Smooth muscle cell (in vitro differentiated cells): ENCODE data around the gene HERC3. TPM values are rescaled to one million over a fixed set of nuclear protein-coding genes. Genes with fewer than 3 reads are reported as not detected.

Experiments used
- DNase-seq: peaks from one replicate; lab custom pipeline; 2025; ENCODE audit not compliant: unreplicated experiment; lab: John Stamatoyannopoulos, UW
- H2AFZ ChIP-seq: fragments of 200-600 bp; sonication (generic); 2 replicates; pipeline ENCODE4 v1.6.0; 2016; ENCODE audit warnings: antibody characterized with exemption, low read depth, mild to moderate bottlenecking
- H3F3A ChIP-seq: fragments of 200-600 bp; sonication (generic); 2 replicates; pipeline ENCODE4 v1.6.0; 2017; ENCODE audit warnings: antibody characterized with exemption, low read depth
- H3K27ac ChIP-seq: fragments of 200-600 bp; sonication (generic); 2 replicates; pipeline ENCODE4 v1.5.1; 2016; ENCODE audit warnings: low read depth, mild to moderate bottlenecking
- H3K27me3 ChIP-seq: fragments of 200-600 bp; sonication (generic); 2 replicates; pipeline ENCODE4 v1.6.1; 2016; ENCODE audit warnings: low read depth, mild to moderate bottlenecking
- H3K36me3 ChIP-seq: fragments of 200-600 bp; sonication (generic); 2 replicates; pipeline ENCODE4 v1.5.1; 2016; ENCODE audit warnings: low read depth
- H3K4me1 ChIP-seq: fragments of 200-600 bp; sonication (generic); 2 replicates; pipeline ENCODE4 v1.5.1; 2016; ENCODE audit warnings: low read depth
- H3K4me2 ChIP-seq: fragments of 200-600 bp; sonication (generic); 2 replicates; pipeline ENCODE4 v1.6.0; 2016; ENCODE audit warnings: mild to moderate bottlenecking
- H3K4me3 ChIP-seq: fragments of 200-600 bp; sonication (generic); 2 replicates; pipeline ENCODE4 v1.5.1; 2016; ENCODE audit warnings: mild to moderate bottlenecking
- H3K79me2 ChIP-seq: fragments of 200-600 bp; sonication (generic); 2 replicates; pipeline ENCODE4 v1.6.0; 2016; ENCODE audit warnings: low read depth, mild to moderate bottlenecking
- H3K9ac ChIP-seq: fragments of 200-600 bp; sonication (generic); 2 replicates; pipeline ENCODE4 v1.6.0; 2016; ENCODE audit warnings: low read depth
- H3K9me3 ChIP-seq: fragments of 200-600 bp; sonication (generic); replicated peaks from 2 replicates; pipeline ENCODE4 v1.5.1; 2016; ENCODE audit warnings: low read depth
- H4K20me1 ChIP-seq: fragments of 200-600 bp; sonication (generic); 2 replicates; pipeline ENCODE4 v1.6.0; 2016; ENCODE audit warnings: low read depth
- WGBS: methylation state at CpG from one replicate; pipeline ENCODE4 v1.1.7; 2016; ENCODE audit warnings: low lambda C conversion rate; 5-methylcytosine and 5-hydroxymethylcytosine counted together
- polyA plus RNA-seq: library from polyadenylated mRNA; unstranded; fragments of >200 nt; fragmentation: Nextera tagmentation; extraction: Ambion mirVana; gene quantifications from 2 replicates; pipeline ENCODE4 v1.2.1, GENCODE V29; 2016
- total RNA-seq: library from RNA; depleted of rRNA; stranded (reverse); fragments of >200 nt; gene quantifications from 2 replicates; pipeline ENCODE4 v1.2.3, GENCODE V29; 2014
- TF ChIP-seq, protein P1 (sequence below): fragments of 200-600 bp; sonication (generic); IDR thresholded peaks from 2 replicates; pipeline ENCODE4 v1.5.1; 2017; ENCODE audit warnings: borderline replicate concordance, mild to moderate bottlenecking, antibody characterized with exemption; ENCODE audit not compliant: insufficient read depth, poor library complexity, severe bottlenecking

The HERC3 gene
- total and polyA plus RNA-seq, 2 experiments from 2014 or later: 14.5 to 20.2 TPM

GRCh38 chr4:88621763-88622327 is 29.6 kb downstream of the HERC3 start:
- TF ChIP-seq, protein P1, sequence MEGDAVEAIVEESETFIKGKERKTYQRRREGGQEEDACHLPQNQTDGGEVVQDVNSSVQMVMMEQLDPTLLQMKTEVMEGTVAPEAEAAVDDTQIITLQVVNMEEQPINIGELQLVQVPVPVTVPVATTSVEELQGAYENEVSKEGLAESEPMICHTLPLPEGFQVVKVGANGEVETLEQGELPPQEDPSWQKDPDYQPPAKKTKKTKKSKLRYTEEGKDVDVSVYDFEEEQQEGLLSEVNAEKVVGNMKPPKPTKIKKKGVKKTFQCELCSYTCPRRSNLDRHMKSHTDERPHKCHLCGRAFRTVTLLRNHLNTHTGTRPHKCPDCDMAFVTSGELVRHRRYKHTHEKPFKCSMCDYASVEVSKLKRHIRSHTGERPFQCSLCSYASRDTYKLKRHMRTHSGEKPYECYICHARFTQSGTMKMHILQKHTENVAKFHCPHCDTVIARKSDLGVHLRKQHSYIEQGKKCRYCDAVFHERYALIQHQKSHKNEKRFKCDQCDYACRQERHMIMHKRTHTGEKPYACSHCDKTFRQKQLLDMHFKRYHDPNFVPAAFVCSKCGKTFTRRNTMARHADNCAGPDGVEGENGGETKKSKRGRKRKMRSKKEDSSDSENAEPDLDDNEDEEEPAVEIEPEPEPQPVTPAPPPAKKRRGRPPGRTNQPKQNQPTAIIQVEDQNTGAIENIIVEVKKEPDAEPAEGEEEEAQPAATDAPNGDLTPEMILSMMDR: no peak
- Histone ChIP-seq H3K79me2 (peaks cover 22% of the 10 kb centered on the region), H3K27me3 (no peaks in the 10 kb centered on the region), H3K4me3 (no peak overlapping the region), H3K9me3 (no peaks in the 10 kb centered on the region), H3K9ac (no peak overlapping the region), H3K36me3 (no peaks in the 10 kb centered on the region), H2AFZ (no peak overlapping the region), H3K4me1 (no peaks in the 10 kb centered on the region), H4K20me1 (no peaks in the 10 kb centered on the region), H3F3A (no peaks in the 10 kb centered on the region), H3K4me2 (no peak overlapping the region), H3K27ac (peak overlapping the region; percentile 62)
- no peak for DNase-seq
- WGBS: 97% methylated on average over 2 of the region's 2 CpGs

GRCh38 chr4:88623097-88623496 is 30.8 kb downstream of the HERC3 start:
- Histone ChIP-seq H2AFZ (no peak overlapping the region), H3K27me3 (no peaks in the 10 kb centered on the region), H3K79me2 (peaks cover 25% of the 10 kb centered on the region), H3K4me3 (no peak overlapping the region), H3K4me2 (no peak overlapping the region), H3K4me1 (no peaks in the 10 kb centered on the region), H3K9me3 (no peaks in the 10 kb centered on the region), H3K9ac (peak overlapping the region; percentile 0), H4K20me1 (no peaks in the 10 kb centered on the region), H3K36me3 (no peaks in the 10 kb centered on the region), H3K27ac (peak overlapping the region; percentile 86), H3F3A (no peaks in the 10 kb centered on the region)
- DNase-seq: no peak
- TF ChIP-seq, protein P1: no peak
- 68% methylated on average over 3 of the region's 3 CpGs for WGBS

DNA sequence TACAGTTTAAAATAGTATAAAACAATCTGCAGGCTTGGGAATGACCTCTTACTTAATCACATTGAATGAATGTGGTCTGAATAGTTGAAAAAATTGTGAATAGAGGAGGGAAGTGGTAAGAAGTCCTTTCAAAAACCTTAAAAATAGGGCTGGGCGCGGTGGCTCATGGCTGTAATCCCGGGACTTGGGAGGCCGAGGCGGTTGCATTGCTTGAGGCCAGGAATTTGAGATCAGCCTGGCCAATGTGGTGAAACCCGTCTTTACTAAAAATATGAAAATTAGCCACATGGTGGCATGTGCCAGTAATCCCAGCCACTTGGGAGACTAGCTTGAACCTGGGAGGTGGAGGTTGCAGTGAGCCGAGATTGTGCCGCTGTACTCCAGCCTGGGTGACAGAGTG is 36.5 kb downstream of the HERC3 start:
- no peaks in the 10 kb centered on the region for H3K36me3 ChIP-seq
- no peak for DNase-seq
- no peak overlapping the region for H3K4me2 ChIP-seq
- H3K79me2 ChIP-seq: peaks cover 16% of the 10 kb centered on the region
- no peak overlapping the region for H3K4me3 ChIP-seq
- no peak overlapping the region for H3K9ac ChIP-seq
- H2AFZ ChIP-seq: no peak overlapping the region
- H3K27ac ChIP-seq: no peak overlapping the region
- no peaks in the 10 kb centered on the region for H3K27me3 ChIP-seq
- H4K20me1 ChIP-seq: no peaks in the 10 kb centered on the region
- H3K9me3 ChIP-seq: no peaks in the 10 kb centered on the region
- 83% methylated on average over 8 of the region's 8 CpGs for whole genome bisulfite sequencing
- H3K4me1 ChIP-seq: no peaks in the 10 kb centered on the region
- TF ChIP-seq, protein P1: no peak
- H3F3A ChIP-seq: no peaks in the 10 kb centered on the region

GRCh38 chr4:88629826-88630225 is 37.5 kb downstream of the HERC3 start:
- Histone ChIP-seq H3K9me3 (no peaks in the 10 kb centered on the region), H3K27me3 (no peaks in the 10 kb centered on the region), H3K27ac (peak overlapping the region; percentile 79), H4K20me1 (no peaks in the 10 kb centered on the region), H3K9ac (no peak overlapping the region), H3K36me3 (no peaks in the 10 kb centered on the region), H3F3A (no peaks in the 10 kb centered on the region), H2AFZ (no peak overlapping the region), H3K79me2 (peaks cover 13% of the 10 kb centered on the region), H3K4me2 (no peak overlapping the region), H3K4me3 (no peak overlapping the region), H3K4me1 (no peaks in the 10 kb centered on the region)
- TF ChIP-seq, protein P1: no peak
- no peak for DNase-seq
